ENCODE data around the gene TUBA1B.

- TF ChIP-seq ZNF70 (CRISPR knock-in tag; IDR thresholded peaks at IDR 0.05) (no peak), ESRRG (CRISPR knock-in tag; IDR thresholded peaks at IDR 0.05) (no peak), GLIS3 (CRISPR knock-in tag; IDR thresholded peaks at IDR 0.05) (no peak), SNAI2 (CRISPR knock-in tag; IDR thresholded peaks at IDR 0.05) (no peak), TCF4 (CRISPR knock-in tag; IDR thresholded peaks at IDR 0.05; ENCODE audit: borderline replicate concordance) (no peak), ARNTL (CRISPR knock-in tag; IDR thresholded peaks at IDR 0.05; ENCODE audit: borderline replicate concordance, low read depth) (no peak)
- TF ChIP-seq, protein P1, sequence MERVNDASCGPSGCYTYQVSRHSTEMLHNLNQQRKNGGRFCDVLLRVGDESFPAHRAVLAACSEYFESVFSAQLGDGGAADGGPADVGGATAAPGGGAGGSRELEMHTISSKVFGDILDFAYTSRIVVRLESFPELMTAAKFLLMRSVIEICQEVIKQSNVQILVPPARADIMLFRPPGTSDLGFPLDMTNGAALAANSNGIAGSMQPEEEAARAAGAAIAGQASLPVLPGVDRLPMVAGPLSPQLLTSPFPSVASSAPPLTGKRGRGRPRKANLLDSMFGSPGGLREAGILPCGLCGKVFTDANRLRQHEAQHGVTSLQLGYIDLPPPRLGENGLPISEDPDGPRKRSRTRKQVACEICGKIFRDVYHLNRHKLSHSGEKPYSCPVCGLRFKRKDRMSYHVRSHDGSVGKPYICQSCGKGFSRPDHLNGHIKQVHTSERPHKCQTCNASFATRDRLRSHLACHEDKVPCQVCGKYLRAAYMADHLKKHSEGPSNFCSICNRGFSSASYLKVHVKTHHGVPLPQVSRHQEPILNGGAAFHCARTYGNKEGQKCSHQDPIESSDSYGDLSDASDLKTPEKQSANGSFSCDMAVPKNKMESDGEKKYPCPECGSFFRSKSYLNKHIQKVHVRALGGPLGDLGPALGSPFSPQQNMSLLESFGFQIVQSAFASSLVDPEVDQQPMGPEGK (CRISPR knock-in tag; IDR thresholded peaks at IDR 0.05; ENCODE audit: borderline replicate concordance), result no peak
These were observed 37.4 kb downstream of the TUBA1B start for GRCh38 chr12:49093792-49094159.
